ENCODE results near the gene TSPEAR. TPM values are rescaled to one million over a fixed set of nuclear protein-coding genes. Genes with fewer than 3 reads are reported as not detected.
"Not testable (repeated sequence)": the region's sequence is repeated elsewhere in the genome, so short reads cannot be mapped to it uniquely, and the experiment has no call there.

The TSPEAR gene
- total RNA-seq, 1 experiment from 2014 or later: 2.1 TPM

DNA sequence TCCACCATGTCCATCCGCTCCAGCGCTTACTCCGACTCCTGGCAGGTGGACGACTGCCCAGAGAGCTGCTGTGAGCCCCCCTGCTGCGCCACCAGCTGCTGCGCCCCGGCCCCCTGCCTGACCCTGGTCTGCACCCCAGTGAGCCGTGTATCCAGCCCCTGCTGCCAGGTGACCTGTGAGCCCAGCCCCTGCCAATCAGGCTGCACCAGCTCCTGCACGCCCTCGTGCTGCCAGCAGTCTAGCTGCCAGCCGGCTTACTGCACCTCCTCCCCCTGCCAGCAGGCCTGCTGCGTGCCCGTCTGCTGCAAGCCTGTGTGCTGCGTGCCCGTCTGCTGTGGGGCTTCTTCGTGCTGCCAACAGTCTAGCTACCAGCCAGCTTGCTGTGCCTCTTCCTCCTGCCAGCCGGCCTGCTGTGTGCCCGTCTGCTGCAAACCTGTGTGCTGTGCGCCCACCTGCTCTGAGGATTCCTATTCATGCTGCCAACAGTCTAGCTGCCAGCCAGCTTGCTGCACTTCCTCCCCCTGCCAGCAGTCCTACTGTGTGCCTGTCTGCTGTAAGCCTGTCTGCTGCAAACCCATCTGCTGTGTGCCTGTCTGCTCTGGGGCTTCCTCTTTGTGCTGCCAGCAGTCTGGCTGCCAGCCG lies 84.1 kb downstream of the TSPEAR start:
- H3K4me1 Mint-ChIP-seq; H3K27me3 Mint-ChIP-seq (ENCODE audit: low read depth); H3K4me3 Mint-ChIP-seq; ATAC-seq; H3K27ac Mint-ChIP-seq; DNase-seq (ENCODE audit: low spot score); POLR2A ChIA-PET: not testable (repeated sequence)
- CTCF ChIA-PET: interaction anchor here (0.7 to 1.0 kb wide), 3 partner anchors 9 to 114 kb away, joined by 3 to 5 read pairs (median 4); partner anchors contain the start of gene KRTAP10-11
- Mint-ChIP-seq H3K9me3 (peaks cover 50% of the 10 kb centered on the region), H3K36me3 (peaks cover 41% of the 10 kb centered on the region)

DNA sequence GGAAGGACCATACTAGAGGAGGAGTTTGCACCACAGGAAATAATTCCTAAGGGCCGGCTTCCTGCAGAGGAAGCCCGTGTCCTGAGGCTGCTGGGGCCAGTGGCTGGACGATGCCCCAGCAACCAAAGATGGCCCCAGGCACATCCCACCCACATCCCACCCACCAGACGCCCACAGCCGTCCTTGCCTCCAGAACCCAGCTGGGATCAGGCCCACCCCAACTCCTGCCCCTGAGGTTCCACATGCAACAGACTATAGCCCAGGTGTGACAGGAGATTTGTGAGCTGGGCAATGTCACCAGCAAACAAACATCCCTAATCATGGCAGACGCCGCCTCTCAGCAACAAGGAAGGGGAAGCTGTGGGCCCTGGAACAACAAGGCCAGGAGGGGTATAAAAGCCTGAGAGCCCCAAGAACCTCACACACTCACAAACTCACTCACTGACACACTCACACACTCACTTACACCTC lies 84.7 kb downstream of the TSPEAR start, which contains the start of gene KRTAP10-9:
TSS of gene KRTAP10-9 (plus strand) at position 421 of the 471 bp plus-strand sequence. CDS start 79 bp downstream, outside the sequence.
- Mint-ChIP-seq H3K27ac (no peak within 1 kb of the TSS; the same call in 1 of the 2 replicates), H3K9me3 (peaks cover 50% of the 10 kb centered on the region), H3K36me3 (peaks cover 37% of the 10 kb centered on the region), H3K27me3 (ENCODE audit: low read depth) (peaks cover 7% of the 10 kb centered on the region; the same call in 1 of the 2 replicates), H3K4me3 (no peak within 1 kb of the TSS), H3K4me1 (peaks cover 3% of the 10 kb centered on the region; the same call in 1 of the 2 replicates)
- ChIA-PET POLR2A (no interaction called here), CTCF (interaction anchor here (0.7 to 0.8 kb wide), 2 partner anchors 8 to 114 kb away, joined by 3 to 5 read pairs; no protein-coding TSS in a partner anchor)
- no peak for DNase-seq (ENCODE audit: low spot score)
- TF ChIP-seq IRF2 (CRISPR knock-in tag; IDR thresholded peaks at IDR 0.05; ENCODE audit: borderline replicate concordance, low read depth) (no peak), ZNF263 (CRISPR knock-in tag; IDR thresholded peaks at IDR 0.05; ENCODE audit: low read depth) (no peak), ESRRA (CRISPR knock-in tag; IDR thresholded peaks at IDR 0.05; ENCODE audit: borderline replicate concordance) (no peak), RORB (CRISPR knock-in tag; IDR thresholded peaks at IDR 0.05) (no peak), TEAD1 (CRISPR knock-in tag; IDR thresholded peaks at IDR 0.05) (no peak), ZNF396 (CRISPR knock-in tag; IDR thresholded peaks at IDR 0.05; ENCODE audit: borderline replicate concordance) (no peak), ZBTB21 (CRISPR knock-in tag; IDR thresholded peaks at IDR 0.05; ENCODE audit: borderline replicate concordance) (no peak), JAZF1 (CRISPR knock-in tag; IDR thresholded peaks at IDR 0.05) (no peak)
- TF ChIP-seq, protein P1, sequence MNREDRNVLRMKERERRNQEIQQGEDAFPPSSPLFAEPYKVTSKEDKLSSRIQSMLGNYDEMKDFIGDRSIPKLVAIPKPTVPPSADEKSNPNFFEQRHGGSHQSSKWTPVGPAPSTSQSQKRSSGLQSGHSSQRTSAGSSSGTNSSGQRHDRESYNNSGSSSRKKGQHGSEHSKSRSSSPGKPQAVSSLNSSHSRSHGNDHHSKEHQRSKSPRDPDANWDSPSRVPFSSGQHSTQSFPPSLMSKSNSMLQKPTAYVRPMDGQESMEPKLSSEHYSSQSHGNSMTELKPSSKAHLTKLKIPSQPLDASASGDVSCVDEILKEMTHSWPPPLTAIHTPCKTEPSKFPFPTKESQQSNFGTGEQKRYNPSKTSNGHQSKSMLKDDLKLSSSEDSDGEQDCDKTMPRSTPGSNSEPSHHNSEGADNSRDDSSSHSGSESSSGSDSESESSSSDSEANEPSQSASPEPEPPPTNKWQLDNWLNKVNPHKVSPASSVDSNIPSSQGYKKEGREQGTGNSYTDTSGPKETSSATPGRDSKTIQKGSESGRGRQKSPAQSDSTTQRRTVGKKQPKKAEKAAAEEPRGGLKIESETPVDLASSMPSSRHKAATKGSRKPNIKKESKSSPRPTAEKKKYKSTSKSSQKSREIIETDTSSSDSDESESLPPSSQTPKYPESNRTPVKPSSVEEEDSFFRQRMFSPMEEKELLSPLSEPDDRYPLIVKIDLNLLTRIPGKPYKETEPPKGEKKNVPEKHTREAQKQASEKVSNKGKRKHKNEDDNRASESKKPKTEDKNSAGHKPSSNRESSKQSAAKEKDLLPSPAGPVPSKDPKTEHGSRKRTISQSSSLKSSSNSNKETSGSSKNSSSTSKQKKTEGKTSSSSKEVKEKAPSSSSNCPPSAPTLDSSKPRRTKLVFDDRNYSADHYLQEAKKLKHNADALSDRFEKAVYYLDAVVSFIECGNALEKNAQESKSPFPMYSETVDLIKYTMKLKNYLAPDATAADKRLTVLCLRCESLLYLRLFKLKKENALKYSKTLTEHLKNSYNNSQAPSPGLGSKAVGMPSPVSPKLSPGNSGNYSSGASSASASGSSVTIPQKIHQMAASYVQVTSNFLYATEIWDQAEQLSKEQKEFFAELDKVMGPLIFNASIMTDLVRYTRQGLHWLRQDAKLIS (CRISPR knock-in tag; IDR thresholded peaks at IDR 0.05; ENCODE audit: borderline replicate concordance): no peak
- TF ChIP-seq, protein P2, sequence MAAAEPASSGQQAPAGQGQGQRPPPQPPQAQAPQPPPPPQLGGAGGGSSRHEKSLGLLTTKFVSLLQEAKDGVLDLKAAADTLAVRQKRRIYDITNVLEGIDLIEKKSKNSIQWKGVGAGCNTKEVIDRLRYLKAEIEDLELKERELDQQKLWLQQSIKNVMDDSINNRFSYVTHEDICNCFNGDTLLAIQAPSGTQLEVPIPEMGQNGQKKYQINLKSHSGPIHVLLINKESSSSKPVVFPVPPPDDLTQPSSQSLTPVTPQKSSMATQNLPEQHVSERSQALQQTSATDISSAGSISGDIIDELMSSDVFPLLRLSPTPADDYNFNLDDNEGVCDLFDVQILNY (CRISPR knock-in tag; IDR thresholded peaks at IDR 0.05): no peak
- TF ChIP-seq, protein P3, sequence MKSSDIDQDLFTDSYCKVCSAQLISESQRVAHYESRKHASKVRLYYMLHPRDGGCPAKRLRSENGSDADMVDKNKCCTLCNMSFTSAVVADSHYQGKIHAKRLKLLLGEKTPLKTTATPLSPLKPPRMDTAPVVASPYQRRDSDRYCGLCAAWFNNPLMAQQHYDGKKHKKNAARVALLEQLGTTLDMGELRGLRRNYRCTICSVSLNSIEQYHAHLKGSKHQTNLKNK (CRISPR knock-in tag; IDR thresholded peaks at IDR 0.05): no peak
- TF ChIP-seq, protein P4, sequence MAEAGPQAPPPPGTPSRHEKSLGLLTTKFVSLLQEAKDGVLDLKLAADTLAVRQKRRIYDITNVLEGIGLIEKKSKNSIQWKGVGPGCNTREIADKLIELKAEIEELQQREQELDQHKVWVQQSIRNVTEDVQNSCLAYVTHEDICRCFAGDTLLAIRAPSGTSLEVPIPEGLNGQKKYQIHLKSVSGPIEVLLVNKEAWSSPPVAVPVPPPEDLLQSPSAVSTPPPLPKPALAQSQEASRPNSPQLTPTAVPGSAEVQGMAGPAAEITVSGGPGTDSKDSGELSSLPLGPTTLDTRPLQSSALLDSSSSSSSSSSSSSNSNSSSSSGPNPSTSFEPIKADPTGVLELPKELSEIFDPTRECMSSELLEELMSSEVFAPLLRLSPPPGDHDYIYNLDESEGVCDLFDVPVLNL (CRISPR knock-in tag; IDR thresholded peaks at IDR 0.05; ENCODE audit: borderline replicate concordance, low read depth): no peak
- TF ChIP-seq, protein P5, sequence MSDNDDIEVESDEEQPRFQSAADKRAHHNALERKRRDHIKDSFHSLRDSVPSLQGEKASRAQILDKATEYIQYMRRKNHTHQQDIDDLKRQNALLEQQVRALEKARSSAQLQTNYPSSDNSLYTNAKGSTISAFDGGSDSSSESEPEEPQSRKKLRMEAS (CRISPR knock-in tag; IDR thresholded peaks at IDR 0.05): no peak
- no peak for ATAC-seq

DNA sequence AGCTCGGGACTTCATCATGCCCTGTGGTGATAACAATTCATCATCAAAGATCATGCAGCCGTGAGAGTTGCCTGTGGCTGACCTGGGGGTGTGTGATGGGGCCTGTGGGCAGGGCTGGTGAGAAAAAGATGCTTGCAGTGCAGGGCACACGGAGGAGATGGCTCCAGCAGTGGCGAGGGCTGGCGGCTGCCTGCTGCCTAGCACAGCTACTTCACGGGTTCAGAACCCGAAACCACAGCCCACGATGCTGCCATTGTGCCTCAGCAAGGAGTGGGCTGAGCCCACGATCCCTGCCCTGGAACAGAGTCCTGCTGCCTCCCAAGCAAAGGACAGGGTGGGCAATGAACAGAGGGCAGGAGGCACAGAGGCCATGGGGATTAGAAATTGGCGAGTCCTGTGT lies 85.1 kb downstream of the TSPEAR start:
- ATAC-seq: no peak
- peaks cover 50% of the 10 kb centered on the region for H3K9me3 Mint-ChIP-seq
- H3K36me3 Mint-ChIP-seq: peaks cover 34% of the 10 kb centered on the region
- no peak for DNase-seq (ENCODE audit: low spot score)
- ChIA-PET CTCF (interaction anchor here (0.8 to 1.2 kb wide), 2 partner anchors 8 to 116 kb away, joined by 3 to 5 read pairs; no protein-coding TSS in a partner anchor), POLR2A (no interaction called here)
- peaks cover 3% of the 10 kb centered on the region; the same call in 1 of the 2 replicates for H3K4me1 Mint-ChIP-seq
- H3K27ac Mint-ChIP-seq: no peak overlapping the region; the same call in 1 of the 2 replicates
- no peak overlapping the region for H3K4me3 Mint-ChIP-seq
- peaks cover 5% of the 10 kb centered on the region; the same call in 1 of the 2 replicates for H3K27me3 Mint-ChIP-seq (ENCODE audit: low read depth)
- TF ChIP-seq GTF2I (CRISPR knock-in tag; conservative IDR thresholded peaks at IDR 0.05): no peak
- no peak for TF ChIP-seq ZNF396 (CRISPR knock-in tag; IDR thresholded peaks at IDR 0.05; ENCODE audit: borderline replicate concordance)
- TF ChIP-seq MXD4 (CRISPR knock-in tag; IDR thresholded peaks at IDR 0.05; ENCODE audit: borderline replicate concordance): no peak
- no peak for TF ChIP-seq ZNF219 (CRISPR knock-in tag; IDR thresholded peaks at IDR 0.05; ENCODE audit: borderline replicate concordance)
- TF ChIP-seq, protein P6, sequence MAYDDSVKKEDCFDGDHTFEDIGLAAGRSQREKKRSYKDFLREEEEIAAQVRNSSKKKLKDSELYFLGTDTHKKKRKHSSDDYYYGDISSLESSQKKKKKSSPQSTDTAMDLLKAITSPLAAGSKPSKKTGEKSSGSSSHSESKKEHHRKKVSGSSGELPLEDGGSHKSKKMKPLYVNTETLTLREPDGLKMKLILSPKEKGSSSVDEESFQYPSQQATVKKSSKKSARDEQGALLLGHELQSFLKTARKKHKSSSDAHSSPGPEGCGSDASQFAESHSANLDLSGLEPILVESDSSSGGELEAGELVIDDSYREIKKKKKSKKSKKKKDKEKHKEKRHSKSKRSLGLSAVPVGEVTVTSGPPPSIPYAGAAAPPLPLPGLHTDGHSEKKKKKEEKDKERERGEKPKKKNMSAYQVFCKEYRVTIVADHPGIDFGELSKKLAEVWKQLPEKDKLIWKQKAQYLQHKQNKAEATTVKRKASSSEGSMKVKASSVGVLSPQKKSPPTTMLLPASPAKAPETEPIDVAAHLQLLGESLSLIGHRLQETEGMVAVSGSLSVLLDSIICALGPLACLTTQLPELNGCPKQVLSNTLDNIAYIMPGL (CRISPR knock-in tag; IDR thresholded peaks at IDR 0.05): no peak
- TF ChIP-seq ZNF138 (CRISPR knock-in tag; conservative IDR thresholded peaks at IDR 0.05): no peak
- no peak for TF ChIP-seq NR3C1 (CRISPR knock-in tag; conservative IDR thresholded peaks at IDR 0.05; ENCODE audit: low read depth)
- no peak for TF ChIP-seq ZNF121 (CRISPR knock-in tag; IDR thresholded peaks at IDR 0.05)
- TF ChIP-seq, protein P4 (CRISPR knock-in tag; IDR thresholded peaks at IDR 0.05; ENCODE audit: borderline replicate concordance, low read depth): no peak
